ENCODE measurements around the gene MAST2.

Gene MAST2

GRCh38 chr1:45809761-45810160 is 6.3 kb downstream of the MAST2 start:
- no peak for TF ChIP-seq CTCF (conservative IDR thresholded peaks at IDR 0.05; ENCODE audit: low read depth, low read length)
- H3K4me3 ChIP-seq (IDR thresholded peaks at IDR 0.05; ENCODE audit: insufficient read depth, low read depth, low read length) = no peak overlapping the region
- peaks cover 25% of the 10 kb centered on the region; the same call in 1 of the 2 replicates for H3K79me2 ChIP-seq (ENCODE audit: insufficient read depth, low read depth)
- H2AFZ ChIP-seq (ENCODE audit: low read depth) = no peak overlapping the region
- H3K27me3 ChIP-seq (ENCODE audit: insufficient read depth, low read depth) = no peaks in the 10 kb centered on the region
- H4K20me1 ChIP-seq (ENCODE audit: insufficient read depth) = no peaks in the 10 kb centered on the region
- peaks cover 12% of the 10 kb centered on the region for H3K4me1 ChIP-seq (ENCODE audit: low read depth, poor library complexity, severe bottlenecking)
- H3K36me3 ChIP-seq (ENCODE audit: insufficient read depth) = no peaks in the 10 kb centered on the region
- H3K4me2 ChIP-seq = no peak overlapping the region
- H3K27ac ChIP-seq = no peak overlapping the region
- H3K9ac ChIP-seq = no peak overlapping the region

GRCh38 chr1:45814776-45815175 is 11.4 kb downstream of the MAST2 start:
- no peak overlapping the region for H3K4me2 ChIP-seq
- H3K4me3 ChIP-seq (IDR thresholded peaks at IDR 0.05; ENCODE audit: insufficient read depth, low read depth, low read length) = no peak overlapping the region
- H3K9ac ChIP-seq = no peak overlapping the region
- peaks cover 17% of the 10 kb centered on the region; the same call in 1 of the 2 replicates for H3K79me2 ChIP-seq (ENCODE audit: insufficient read depth, low read depth)
- no peaks in the 10 kb centered on the region for H3K36me3 ChIP-seq (ENCODE audit: insufficient read depth)
- no peak overlapping the region for H3K27ac ChIP-seq
- no peaks in the 10 kb centered on the region for H3K27me3 ChIP-seq (ENCODE audit: insufficient read depth, low read depth)
- no peaks in the 10 kb centered on the region for H4K20me1 ChIP-seq (ENCODE audit: insufficient read depth)
- H2AFZ ChIP-seq (ENCODE audit: low read depth) = no peak overlapping the region
- peaks cover 1% of the 10 kb centered on the region for H3K4me1 ChIP-seq (ENCODE audit: low read depth, poor library complexity, severe bottlenecking)
- no peak for TF ChIP-seq CTCF (conservative IDR thresholded peaks at IDR 0.05; ENCODE audit: low read depth, low read length)

GRCh38 chr1:45815667-45816458 is 12.5 kb downstream of the MAST2 start:
- Histone ChIP-seq H3K27me3 (ENCODE audit: insufficient read depth, low read depth) (no peaks in the 10 kb centered on the region), H3K9ac (no peak overlapping the region), H3K27ac (no peak overlapping the region), H4K20me1 (ENCODE audit: insufficient read depth) (no peaks in the 10 kb centered on the region), H2AFZ (ENCODE audit: low read depth) (no peak overlapping the region), H3K4me2 (no peak overlapping the region), H3K4me1 (ENCODE audit: low read depth, poor library complexity, severe bottlenecking) (no peaks in the 10 kb centered on the region), H3K36me3 (ENCODE audit: insufficient read depth) (no peaks in the 10 kb centered on the region), H3K79me2 (ENCODE audit: insufficient read depth, low read depth) (peaks cover 13% of the 10 kb centered on the region; the same call in 1 of the 2 replicates), H3K4me3 (IDR thresholded peaks at IDR 0.05; ENCODE audit: insufficient read depth, low read depth, low read length) (no peak overlapping the region)
- TF ChIP-seq CTCF (conservative IDR thresholded peaks at IDR 0.05; ENCODE audit: low read depth, low read length) = no peak

DNA sequence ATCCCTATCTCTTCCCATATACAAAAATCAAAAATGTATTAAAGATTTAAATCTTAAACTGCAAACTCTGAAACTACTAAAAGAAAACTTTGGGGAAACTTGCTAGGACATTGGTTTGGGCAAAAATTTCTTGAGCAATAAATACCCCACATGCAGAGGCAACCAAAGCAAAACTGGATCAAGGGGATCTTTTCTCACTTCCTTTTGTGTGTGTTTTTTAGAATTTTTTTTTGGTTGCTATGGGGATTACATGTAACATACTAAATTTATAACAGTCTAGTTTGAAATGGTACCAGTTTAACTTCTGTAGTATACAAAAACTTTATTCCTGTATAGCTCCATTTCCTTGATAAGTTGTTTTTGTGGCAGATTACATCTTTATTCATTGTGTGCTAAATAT is 16.8 kb downstream of the MAST2 start:
- Histone ChIP-seq H3K27ac (no peak overlapping the region), H3K36me3 (ENCODE audit: insufficient read depth) (no peaks in the 10 kb centered on the region), H3K27me3 (ENCODE audit: insufficient read depth, low read depth) (no peaks in the 10 kb centered on the region), H3K9ac (no peak overlapping the region), H3K4me1 (ENCODE audit: low read depth, poor library complexity, severe bottlenecking) (no peaks in the 10 kb centered on the region), H4K20me1 (ENCODE audit: insufficient read depth) (no peaks in the 10 kb centered on the region), H3K79me2 (ENCODE audit: insufficient read depth, low read depth) (peaks cover 13% of the 10 kb centered on the region; the same call in 1 of the 2 replicates), H3K4me3 (IDR thresholded peaks at IDR 0.05; ENCODE audit: insufficient read depth, low read depth, low read length) (no peak overlapping the region), H2AFZ (ENCODE audit: low read depth) (no peak overlapping the region), H3K4me2 (no peak overlapping the region)
- no peak for TF ChIP-seq CTCF (conservative IDR thresholded peaks at IDR 0.05; ENCODE audit: low read depth, low read length)
